ENCODE results near the gene TMEM164. TPM values are rescaled to one million over a fixed set of nuclear protein-coding genes. Genes with fewer than 3 reads are reported as not detected.

TMEM164 gene
- total RNA-seq, 1 experiment from 2014 or later: 26.2 TPM

DNA sequence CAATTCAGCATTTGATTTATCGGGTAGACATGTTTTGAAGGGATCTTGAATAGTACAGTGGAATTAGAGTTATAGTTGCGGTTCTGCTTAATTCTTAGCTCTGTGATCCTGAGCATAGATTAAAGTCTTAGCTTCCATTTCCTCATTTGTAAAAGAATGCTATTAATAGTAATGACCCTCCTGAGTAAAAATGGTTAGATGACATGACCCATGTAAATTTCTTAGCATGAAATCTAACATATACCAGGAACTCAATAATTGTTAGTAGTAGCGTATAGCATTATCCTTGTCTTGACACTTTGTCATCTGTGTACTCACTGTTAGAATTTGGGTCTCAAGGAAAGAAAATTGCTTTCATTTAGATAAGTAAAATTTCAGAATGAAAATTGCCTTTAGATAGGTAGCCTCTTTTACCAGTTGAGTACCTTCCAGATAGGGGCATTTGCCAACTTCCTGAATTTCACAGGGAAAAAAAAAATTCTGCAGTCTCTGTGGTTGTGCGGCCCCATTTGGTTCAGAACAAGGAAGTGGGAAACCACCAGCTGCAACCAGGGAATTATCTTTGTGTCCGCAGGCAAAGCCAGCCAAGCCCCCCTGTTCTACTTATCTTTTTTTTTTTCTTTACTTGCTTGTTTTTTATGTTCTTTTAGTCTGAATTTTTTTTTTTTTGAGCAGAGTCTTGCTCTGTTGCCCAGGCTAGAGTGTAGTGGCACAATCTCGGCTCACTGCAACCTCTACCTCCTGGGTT is 86.9 kb downstream of the TMEM164 start:
- Histone ChIP-seq H3K4me3 (ENCODE audit: low read depth, low read length) (no peak overlapping the region), H3K36me3 (ENCODE audit: control insufficient read depth, insufficient read depth, low read length) (no peaks in the 10 kb centered on the region), H3K9me3 (no peaks in the 10 kb centered on the region), H3K27me3 (replicated peaks; ENCODE audit: control insufficient read depth, insufficient read depth, low read length) (no peaks in the 10 kb centered on the region), H3K4me1 (peaks cover 23% of the 10 kb centered on the region)
- Mint-ChIP-seq H3K27ac (ENCODE audit: unreplicated experiment) (no peak overlapping the region), H3K36me3 (ENCODE audit: insufficient read depth, unreplicated experiment) (no peaks in the 10 kb centered on the region), H3K9me3 (ENCODE audit: unreplicated experiment) (no peaks in the 10 kb centered on the region), H3K27me3 (ENCODE audit: insufficient read depth, unreplicated experiment) (no peaks in the 10 kb centered on the region), H3K4me3 (ENCODE audit: unreplicated experiment) (no peak overlapping the region), H3K4me1 (ENCODE audit: low read depth, unreplicated experiment) (no peaks in the 10 kb centered on the region)
- intact Hi-C loops (cut with micrococcal nuclease; ENCODE audit: unreplicated experiment): loop anchor here (5.0 kb wide), 1 partner anchor 53 kb away; no protein-coding TSS in a partner anchor
- TF ChIP-seq CTCF (IDR thresholded peaks at IDR 0.05; ENCODE audit: insufficient read depth in 1 of 2, low read depth in 1 of 2, low read length in 1 of 2, severe bottlenecking in 1 of 2, unreplicated experiment in 1 of 2): no peak
- ChIA-PET CTCF (no interaction called here), POLR2A (no interaction called here)
- BruUV-seq (replicated peaks): no TSS peak
- DNase-seq: no peak

DNA sequence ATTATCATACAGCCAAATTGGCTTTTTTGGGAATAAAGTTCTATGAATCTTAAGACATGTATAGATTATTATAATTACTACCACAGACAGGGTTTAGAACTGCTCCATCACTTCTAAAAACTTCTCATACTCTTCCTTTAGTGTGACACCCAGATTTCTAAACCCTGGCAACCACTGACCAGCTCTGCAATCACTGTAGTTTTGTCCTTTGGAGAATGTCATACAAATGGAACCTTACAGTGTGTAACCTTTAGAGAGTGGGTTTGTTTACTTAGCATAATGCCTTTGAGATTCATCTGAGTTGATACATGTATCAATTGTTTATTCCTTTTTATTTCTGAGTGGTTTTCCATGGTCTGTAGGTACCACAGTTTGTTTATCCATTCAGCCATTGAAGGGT is 95.0 kb downstream of the TMEM164 start:
- Histone ChIP-seq H3K9me3 (no peaks in the 10 kb centered on the region), H3K36me3 (ENCODE audit: control insufficient read depth, insufficient read depth, low read length) (no peaks in the 10 kb centered on the region), H3K27me3 (replicated peaks; ENCODE audit: control insufficient read depth, insufficient read depth, low read length) (no peaks in the 10 kb centered on the region), H3K4me1 (no peaks in the 10 kb centered on the region), H3K4me3 (ENCODE audit: low read depth, low read length) (no peak overlapping the region)
- Mint-ChIP-seq H3K36me3 (ENCODE audit: insufficient read depth, unreplicated experiment) (no peaks in the 10 kb centered on the region), H3K9me3 (ENCODE audit: unreplicated experiment) (no peaks in the 10 kb centered on the region), H3K4me1 (ENCODE audit: low read depth, unreplicated experiment) (peaks cover 2% of the 10 kb centered on the region), H3K4me3 (ENCODE audit: unreplicated experiment) (no peak overlapping the region), H3K27ac (ENCODE audit: unreplicated experiment) (no peak overlapping the region), H3K27me3 (ENCODE audit: insufficient read depth, unreplicated experiment) (no peaks in the 10 kb centered on the region)
- intact Hi-C loops (cut with micrococcal nuclease; ENCODE audit: unreplicated experiment): no loop called here
- TF ChIP-seq CTCF (IDR thresholded peaks at IDR 0.05; ENCODE audit: insufficient read depth in 1 of 2, low read depth in 1 of 2, low read length in 1 of 2, severe bottlenecking in 1 of 2, unreplicated experiment in 1 of 2): no peak
- ChIA-PET POLR2A (no interaction called here), CTCF (no interaction called here)
- BruUV-seq (replicated peaks): no TSS peak
- DNase-seq: no peak

- no peaks in the 10 kb centered on the region for H3K9me3 ChIP-seq
- Mint-ChIP-seq H3K36me3 (ENCODE audit: insufficient read depth, unreplicated experiment) (no peaks in the 10 kb centered on the region), H3K27ac (ENCODE audit: unreplicated experiment) (no peak overlapping the region), H3K4me1 (ENCODE audit: low read depth, unreplicated experiment) (peaks cover 7% of the 10 kb centered on the region), H3K9me3 (ENCODE audit: unreplicated experiment) (no peaks in the 10 kb centered on the region), H3K4me3 (ENCODE audit: unreplicated experiment) (no peak overlapping the region), H3K27me3 (ENCODE audit: insufficient read depth, unreplicated experiment) (no peaks in the 10 kb centered on the region)
- ChIA-PET CTCF (no interaction called here), POLR2A (no interaction called here)
- no TSS peak for BruUV-seq (replicated peaks)
- intact Hi-C loops (cut with micrococcal nuclease; ENCODE audit: unreplicated experiment): no loop called here
- TF ChIP-seq CTCF (IDR thresholded peaks at IDR 0.05; ENCODE audit: insufficient read depth in 1 of 2, low read depth in 1 of 2, low read length in 1 of 2, severe bottlenecking in 1 of 2, unreplicated experiment in 1 of 2): no peak
- no peaks in the 10 kb centered on the region for H3K27me3 ChIP-seq (replicated peaks; ENCODE audit: control insufficient read depth, insufficient read depth, low read length)
- no peaks in the 10 kb centered on the region for H3K4me1 ChIP-seq
- H3K36me3 ChIP-seq (ENCODE audit: control insufficient read depth, insufficient read depth, low read length): no peaks in the 10 kb centered on the region
- H3K4me3 ChIP-seq (ENCODE audit: low read depth, low read length): no peak overlapping the region
- no peak for DNase-seq
Observed at GRCh38 chrX:110103344-110103743, 100.4 kb downstream of the TMEM164 start.
